HepG2 (cell line): ENCODE data around the gene PIP4K2B. TPM values are rescaled to one million over a fixed set of nuclear protein-coding genes. Genes with fewer than 3 reads are reported as not detected.

Source experiments
- CBX5 ChIP-seq: sonication (generic); formaldehyde crosslinking; IDR thresholded peaks from 2 replicates; pipeline ENCODE4 v1.4.0; 2020; ENCODE audit warnings: missing genetic modification reagents, borderline replicate concordance
- RELA ChIP-seq: sonication (generic); formaldehyde crosslinking; IDR thresholded peaks from 2 replicates; pipeline ENCODE4 v1.4.0; 2020; ENCODE audit warnings: missing genetic modification reagents
- RXRB ChIP-seq: IDR thresholded peaks from 2 replicates; pipeline ENCODE4 v1.6.1; 2016; ENCODE audit warnings: borderline replicate concordance, missing genetic modification reagents, missing compliant biosample characterization
- TBX3 ChIP-seq: fragments of 450-650 bp; IDR thresholded peaks from 2 replicates; pipeline ENCODE4 v1.6.1; 2017; ENCODE audit warnings: antibody characterized with exemption, mild to moderate bottlenecking, inconsistent platforms, borderline replicate concordance
- ZBTB20 ChIP-seq: sonication (generic); formaldehyde crosslinking; IDR thresholded peaks from 2 replicates; pipeline ENCODE4 v1.8.1; 2023; ENCODE audit warnings: missing genetic modification reagents, low read depth, mild to moderate bottlenecking, borderline replicate concordance
- ZBTB3 ChIP-seq: sonication (generic); formaldehyde crosslinking; IDR thresholded peaks from 2 replicates; pipeline ENCODE4 v1.4.0; 2020; ENCODE audit warnings: low read depth, mild to moderate bottlenecking, moderate library complexity, missing genetic modification reagents, borderline replicate concordance
- ZFX ChIP-seq: sonication (generic); formaldehyde crosslinking; IDR thresholded peaks from 2 replicates; pipeline ENCODE4 v1.4.0; 2020; ENCODE audit warnings: mild to moderate bottlenecking, low read depth, missing genetic modification reagents, moderate library complexity
- ZNF251 ChIP-seq: sonication (generic); formaldehyde crosslinking; IDR thresholded peaks from 2 replicates; pipeline ENCODE4 v1.9.0; 2021; ENCODE audit warnings: mild to moderate bottlenecking, missing genetic modification reagents
- ZNF263 ChIP-seq: sonication (generic); formaldehyde crosslinking; IDR thresholded peaks from 2 replicates; pipeline ENCODE4 v1.4.0; 2020; ENCODE audit warnings: missing genetic modification reagents
- ZNF292 ChIP-seq: sonication (generic); formaldehyde crosslinking; IDR thresholded peaks from 2 replicates; pipeline ENCODE4 v1.8.1; 2022; ENCODE audit warnings: mild to moderate bottlenecking, low read depth, missing genetic modification reagents, borderline replicate concordance
- ZNF431 ChIP-seq: sonication (generic); formaldehyde crosslinking; IDR thresholded peaks from 2 replicates; pipeline ENCODE4 v1.9.0; 2022; ENCODE audit warnings: missing genetic modification reagents, low read depth, mild to moderate bottlenecking, borderline replicate concordance
- ZNF441 ChIP-seq: sonication (generic); formaldehyde crosslinking; IDR thresholded peaks from 2 replicates; pipeline ENCODE4 v1.7.0; 2021; ENCODE audit warnings: missing genetic modification reagents, borderline replicate concordance
- ZNF709 ChIP-seq: sonication (generic); formaldehyde crosslinking; IDR thresholded peaks from 2 replicates; pipeline ENCODE4 v1.5.0; 2020; ENCODE audit warnings: mild to moderate bottlenecking, missing genetic modification reagents
- ZNF749 ChIP-seq: sonication (generic); formaldehyde crosslinking; IDR thresholded peaks from 2 replicates; pipeline ENCODE4 v1.8.0; 2022; ENCODE audit warnings: mild to moderate bottlenecking, missing genetic modification reagents, moderate library complexity, borderline replicate concordance
- ZSCAN30 ChIP-seq: sonication (generic); formaldehyde crosslinking; IDR thresholded peaks from 2 replicates; pipeline ENCODE4 v1.5.0; 2020; ENCODE audit warnings: mild to moderate bottlenecking, missing genetic modification reagents
- polyA plus RNA-seq, 8 experiments: library from polyadenylated mRNA; depleted of rRNA in 3 of 8; stranded (reverse) in 7 of 8; unstranded in 1 of 8; fragments of >200 nt; fragmentation: Illumina TruSeq in 4 of 8; extraction: Trizol in 4 of 8; gene quantifications; 2 replicates each; pipeline versions ENCODE4 v1.2.1 to v1.2.3, GENCODE V29; 2011 to 2016; ENCODE audit warnings: low read depth in 4 of 8, missing spikeins in 1 of 8, mixed read lengths in 1 of 8; ENCODE audit not compliant: insufficient read depth in 1 of 8
- total RNA-seq, 5 experiments: library from RNA; depleted of rRNA; stranded (reverse); fragments of >200 nt; fragmentation: Illumina TruSeq; extraction: Trizol; gene quantifications; 2 replicates each; pipeline ENCODE4 v1.2.3, GENCODE V29; 2016; ENCODE audit warnings: low read depth in 1 of 5
- TF ChIP-seq, protein P1 (sequence below): sonication (generic); formaldehyde crosslinking; IDR thresholded peaks from 2 replicates; pipeline ENCODE4 v1.4.0; 2020; ENCODE audit warnings: missing genetic modification reagents
- TF ChIP-seq, protein P2 (sequence below): IDR thresholded peaks from 2 replicates; pipeline ENCODE4 v1.6.1; 2016; ENCODE audit warnings: mild to moderate bottlenecking, missing biosample characterization, missing genetic modification reagents
- TF ChIP-seq, protein P3 (sequence below): sonication (generic); formaldehyde crosslinking; conservative IDR thresholded peaks from 2 replicates; pipeline ENCODE4 v1.4.0; 2020; ENCODE audit warnings: missing genetic modification reagents

PIP4K2B gene
- total and polyA plus RNA-seq, 2 of the 13 experiments (the other 11 are each of a cell fraction or from before 2014, with no cell fraction given) = 20.4 to 54.0 TPM

DNA sequence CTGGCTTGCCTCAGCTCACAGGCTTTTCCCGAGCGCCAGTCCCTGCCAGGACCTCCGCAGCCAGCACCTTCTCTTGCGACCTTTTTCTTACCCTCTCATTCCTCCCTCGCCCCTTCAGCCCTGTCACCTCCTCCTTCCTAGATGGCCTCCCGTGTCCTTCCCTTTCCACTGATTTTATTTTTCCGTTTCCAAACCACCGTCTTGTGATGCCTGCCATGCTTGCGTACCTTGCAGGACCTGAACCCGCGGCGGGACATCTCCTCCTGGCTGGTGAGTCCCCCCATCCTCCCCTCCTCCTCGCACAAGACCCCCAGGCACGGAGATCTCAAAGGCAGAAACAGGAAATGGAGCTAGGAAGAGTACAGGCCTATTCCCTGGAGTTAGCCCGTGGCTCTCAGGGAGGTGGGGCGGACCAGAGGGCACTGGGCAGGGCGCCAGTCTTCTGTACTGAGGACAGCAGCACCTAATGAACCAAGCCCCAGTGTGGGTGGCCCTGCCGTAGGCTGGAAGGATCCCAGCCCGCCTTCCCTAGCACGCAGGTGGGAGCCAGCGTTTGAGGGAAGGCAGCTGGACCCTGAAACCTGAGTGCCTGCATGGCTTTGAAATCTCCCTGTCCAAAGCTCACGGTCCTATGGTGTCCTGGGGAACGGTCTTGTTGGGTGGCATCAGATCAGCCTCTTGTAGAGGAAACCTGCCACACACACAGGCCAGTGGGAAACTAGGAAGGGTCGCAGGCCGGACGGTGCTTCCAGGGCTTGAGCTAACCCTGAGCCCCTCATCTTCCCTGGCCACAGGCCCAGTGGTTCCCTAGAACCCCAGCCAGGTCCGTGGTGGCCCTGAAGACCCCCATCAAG is 68.6 kb downstream of the PIP4K2B start (continued):
- TF ChIP-seq, protein P1, sequence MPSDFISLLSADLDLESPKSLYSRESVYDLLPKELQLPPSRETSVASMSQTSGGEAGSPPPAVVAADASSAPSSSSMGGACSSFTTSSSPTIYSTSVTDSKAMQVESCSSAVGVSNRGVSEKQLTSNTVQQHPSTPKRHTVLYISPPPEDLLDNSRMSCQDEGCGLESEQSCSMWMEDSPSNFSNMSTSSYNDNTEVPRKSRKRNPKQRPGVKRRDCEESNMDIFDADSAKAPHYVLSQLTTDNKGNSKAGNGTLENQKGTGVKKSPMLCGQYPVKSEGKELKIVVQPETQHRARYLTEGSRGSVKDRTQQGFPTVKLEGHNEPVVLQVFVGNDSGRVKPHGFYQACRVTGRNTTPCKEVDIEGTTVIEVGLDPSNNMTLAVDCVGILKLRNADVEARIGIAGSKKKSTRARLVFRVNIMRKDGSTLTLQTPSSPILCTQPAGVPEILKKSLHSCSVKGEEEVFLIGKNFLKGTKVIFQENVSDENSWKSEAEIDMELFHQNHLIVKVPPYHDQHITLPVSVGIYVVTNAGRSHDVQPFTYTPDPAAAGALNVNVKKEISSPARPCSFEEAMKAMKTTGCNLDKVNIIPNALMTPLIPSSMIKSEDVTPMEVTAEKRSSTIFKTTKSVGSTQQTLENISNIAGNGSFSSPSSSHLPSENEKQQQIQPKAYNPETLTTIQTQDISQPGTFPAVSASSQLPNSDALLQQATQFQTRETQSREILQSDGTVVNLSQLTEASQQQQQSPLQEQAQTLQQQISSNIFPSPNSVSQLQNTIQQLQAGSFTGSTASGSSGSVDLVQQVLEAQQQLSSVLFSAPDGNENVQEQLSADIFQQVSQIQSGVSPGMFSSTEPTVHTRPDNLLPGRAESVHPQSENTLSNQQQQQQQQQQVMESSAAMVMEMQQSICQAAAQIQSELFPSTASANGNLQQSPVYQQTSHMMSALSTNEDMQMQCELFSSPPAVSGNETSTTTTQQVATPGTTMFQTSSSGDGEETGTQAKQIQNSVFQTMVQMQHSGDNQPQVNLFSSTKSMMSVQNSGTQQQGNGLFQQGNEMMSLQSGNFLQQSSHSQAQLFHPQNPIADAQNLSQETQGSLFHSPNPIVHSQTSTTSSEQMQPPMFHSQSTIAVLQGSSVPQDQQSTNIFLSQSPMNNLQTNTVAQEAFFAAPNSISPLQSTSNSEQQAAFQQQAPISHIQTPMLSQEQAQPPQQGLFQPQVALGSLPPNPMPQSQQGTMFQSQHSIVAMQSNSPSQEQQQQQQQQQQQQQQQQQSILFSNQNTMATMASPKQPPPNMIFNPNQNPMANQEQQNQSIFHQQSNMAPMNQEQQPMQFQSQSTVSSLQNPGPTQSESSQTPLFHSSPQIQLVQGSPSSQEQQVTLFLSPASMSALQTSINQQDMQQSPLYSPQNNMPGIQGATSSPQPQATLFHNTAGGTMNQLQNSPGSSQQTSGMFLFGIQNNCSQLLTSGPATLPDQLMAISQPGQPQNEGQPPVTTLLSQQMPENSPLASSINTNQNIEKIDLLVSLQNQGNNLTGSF (CRISPR knock-in tag) = no peak
- TF ChIP-seq, protein P2, sequence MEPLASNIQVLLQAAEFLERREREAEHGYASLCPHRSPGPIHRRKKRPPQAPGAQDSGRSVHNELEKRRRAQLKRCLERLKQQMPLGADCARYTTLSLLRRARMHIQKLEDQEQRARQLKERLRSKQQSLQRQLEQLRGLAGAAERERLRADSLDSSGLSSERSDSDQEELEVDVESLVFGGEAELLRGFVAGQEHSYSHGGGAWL (CRISPR knock-in tag) = 0 out of 2 replicates have a peak, but pooled peaks have one; percentile 81
- TF ChIP-seq ZNF263 (CRISPR knock-in tag) (no peak; the same call in 1 of the 2 replicates), ZSCAN30 (CRISPR knock-in tag) (no peak), ZNF749 (CRISPR knock-in tag) (no peak), ZBTB3 (CRISPR knock-in tag) (no peak), RELA (CRISPR knock-in tag) (no peak), ZNF431 (CRISPR knock-in tag) (no peak), TBX3 (no peak), ZNF709 (CRISPR knock-in tag) (peak; percentile 81), ZNF292 (CRISPR knock-in tag) (0 out of 2 replicates have a peak, but pooled peaks have one; percentile 50), CBX5 (CRISPR knock-in tag) (peak; percentile 10; the same call in 1 of the 2 replicates), ZNF441 (no peak; the same call in 1 of the 2 replicates), ZFX (CRISPR knock-in tag) (peak; percentile 94), ZNF251 (CRISPR knock-in tag) (no peak), ZBTB20 (CRISPR knock-in tag) (peak; percentile 72; the same call in 1 of the 2 replicates), RXRB (CRISPR knock-in tag) (peak; percentile 40; the same call in 1 of the 2 replicates)
- TF ChIP-seq, protein P3, sequence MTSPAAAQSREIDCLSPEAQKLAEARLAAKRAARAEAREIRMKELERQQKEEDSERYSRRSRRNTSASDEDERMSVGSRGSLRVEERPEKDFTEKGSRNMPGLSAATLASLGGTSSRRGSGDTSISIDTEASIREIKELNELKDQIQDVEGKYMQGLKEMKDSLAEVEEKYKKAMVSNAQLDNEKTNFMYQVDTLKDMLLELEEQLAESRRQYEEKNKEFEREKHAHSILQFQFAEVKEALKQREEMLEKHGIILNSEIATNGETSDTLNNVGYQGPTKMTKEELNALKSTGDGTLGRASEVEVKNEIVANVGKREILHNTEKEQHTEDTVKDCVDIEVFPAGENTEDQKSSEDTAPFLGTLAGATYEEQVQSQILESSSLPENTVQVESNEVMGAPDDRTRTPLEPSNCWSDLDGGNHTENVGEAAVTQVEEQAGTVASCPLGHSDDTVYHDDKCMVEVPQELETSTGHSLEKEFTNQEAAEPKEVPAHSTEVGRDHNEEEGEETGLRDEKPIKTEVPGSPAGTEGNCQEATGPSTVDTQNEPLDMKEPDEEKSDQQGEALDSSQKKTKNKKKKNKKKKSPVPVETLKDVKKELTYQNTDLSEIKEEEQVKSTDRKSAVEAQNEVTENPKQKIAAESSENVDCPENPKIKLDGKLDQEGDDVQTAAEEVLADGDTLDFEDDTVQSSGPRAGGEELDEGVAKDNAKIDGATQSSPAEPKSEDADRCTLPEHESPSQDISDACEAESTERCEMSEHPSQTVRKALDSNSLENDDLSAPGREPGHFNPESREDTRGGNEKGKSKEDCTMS (CRISPR knock-in tag) = no peak
